Transverse colon (tissue), 3 donors: Measurements from ENCODE around the gene DTX3.

Source experiments
- CTCF ChIP-seq, 5 experiments: fragments of 200-600 bp in 3 of 5; fragments of 450-650 bp in 2 of 5; sonication (generic) in 3 of 5; IDR thresholded peaks; 1 replicate in 2 of 5; 2 replicates in 3 of 5; pipeline ENCODE4 v1.5.1; 2016 to 2017; ENCODE audit warnings: antibody characterized with exemption in 5 of 5, inconsistent platforms in 3 of 5, mild to moderate bottlenecking in 2 of 5, moderate library complexity in 1 of 5
- EP300 ChIP-seq: sonication (generic); formaldehyde crosslinking; IDR thresholded peaks from one replicate; pipeline ENCODE4 v1.6.1; 2017; ENCODE audit warnings: antibody characterized with exemption, low read depth

DNA sequence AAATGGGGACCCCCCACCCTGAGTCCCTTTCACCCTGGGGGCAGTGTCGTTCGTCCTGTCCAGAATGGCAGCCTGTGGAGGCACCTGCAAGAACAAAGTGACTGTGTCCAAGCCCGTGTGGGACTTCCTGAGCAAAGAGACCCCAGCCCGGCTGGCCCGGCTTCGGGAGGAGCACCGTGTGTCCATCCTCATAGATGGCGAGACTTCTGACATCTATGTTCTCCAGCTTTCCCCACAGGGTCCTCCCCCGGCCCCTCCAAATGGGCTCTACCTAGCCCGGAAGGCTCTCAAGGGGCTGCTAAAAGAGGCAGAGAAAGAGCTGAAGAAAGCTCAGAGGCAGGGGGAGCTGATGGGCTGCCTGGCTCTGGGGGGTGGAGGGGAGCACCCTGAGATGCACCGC lies 2.2 kb downstream of the DTX3 start:
- TF ChIP-seq CTCF (IDR thresholded peaks at IDR 0.05) (no peak), EP300 (no peak)
